HG02678 (cell line): ENCODE results near the gene CDCA3.

Experiments used
- ATAC-seq: cut with Tn5 transposase; IDR thresholded peaks from one replicate; pipeline ENCODE4 v1.9.1; 2021; ENCODE audit warnings: mild to moderate bottlenecking, moderate library complexity; ENCODE audit not compliant: unreplicated experiment

CDCA3 gene

GRCh38 chr12:6822426-6823135 is 28.5 kb downstream of the CDCA3 start:
- ATAC-seq: no peak

- ATAC-seq: no peak
Measured at GRCh38 chr12:6821591-6822425, 29.3 kb downstream of the CDCA3 start, which contains the start of gene GPR162. GPR162 (plus strand) TSS chr12:6821821; CDS start chr12:6823899, 2,078 bp downstream.

- no peak for ATAC-seq
Measured at GRCh38 chr12:6820166-6820565, 30.9 kb downstream of the CDCA3 start.

- ATAC-seq: no peak
Measured at GRCh38 chr12:6819106-6820030, 31.7 kb downstream of the CDCA3 start.

- ATAC-seq: no peak
Measured at GRCh38 chr12:6818645-6819044, 32.4 kb downstream of the CDCA3 start.

- no peak for ATAC-seq
Measured at GRCh38 chr12:6818222-6818621, 32.9 kb downstream of the CDCA3 start.

- no peak for ATAC-seq
Measured at GRCh38 chr12:6817662-6818157, 33.4 kb downstream of the CDCA3 start.

- no peak for ATAC-seq
Measured at GRCh38 chr12:6817098-6817497, 34.0 kb downstream of the CDCA3 start.

GRCh38 chr12:6816598-6816997 is 34.5 kb downstream of the CDCA3 start:
- no peak for ATAC-seq

GRCh38 chr12:6813363-6813762 is 37.7 kb downstream of the CDCA3 start:
- no peak for ATAC-seq

- no peak for ATAC-seq
Measured at GRCh38 chr12:6810758-6811157, 40.3 kb downstream of the CDCA3 start.

GRCh38 chr12:6809056-6809455 is 42.0 kb downstream of the CDCA3 start:
- ATAC-seq: no peak

- ATAC-seq: no peak
Measured at GRCh38 chr12:6807170-6807569, 43.9 kb downstream of the CDCA3 start.

- no peak for ATAC-seq
Measured at GRCh38 chr12:6799147-6799546, 51.9 kb downstream of the CDCA3 start.
